T-helper 2 cell treated with Interferon-gamma antibody and Interleukin-4, amounts not matched to agents 100 ng/mL and 5 ng/mL, for 36 hours (primary cell): ENCODE data around the gene VCL. TPM values are rescaled to one million over a fixed set of nuclear protein-coding genes. Genes with fewer than 3 reads are reported as not detected.
"Not testable (repeated sequence)": the region's sequence is repeated elsewhere in the genome, so short reads cannot be mapped to it uniquely, and the experiment has no call there.

Source experiments
- intact Hi-C: fragments of 100-400 bp; cut with micrococcal nuclease; formaldehyde crosslinking; loops from one replicate; pipeline ENCODE4 v1.15.1; 2023
- total RNA-seq: library from RNA; stranded (reverse); gene quantifications from 2 replicates; pipeline ENCODE4 v1.2.3, GENCODE V29; 2022

VCL gene
- total RNA-seq, 1 donor from 2014 or later = 64.1 TPM

- intact Hi-C loops = no loop called here
These were observed 36.4 kb downstream of the VCL start for GRCh38 chr10:74034301-74034700.

GRCh38 chr10:74035303-74035702 lies 37.4 kb downstream of the VCL start:
- intact Hi-C loops = no loop called here

- intact Hi-C loops = no loop called here
These were observed 38.6 kb downstream of the VCL start for GRCh38 chr10:74036474-74036873.

GRCh38 chr10:74039561-74040145 lies 41.7 kb downstream of the VCL start:
- intact Hi-C loops = no loop called here

GRCh38 chr10:74040200-74041126 lies 42.5 kb downstream of the VCL start:
- intact Hi-C loops = no loop called here

- intact Hi-C loops = no loop called here
These were observed 46.5 kb downstream of the VCL start for GRCh38 chr10:74044419-74044818.

- intact Hi-C loops = no loop called here
These were observed 49.4 kb downstream of the VCL start for GRCh38 chr10:74047304-74047703.

- intact Hi-C loops = no loop called here
These were observed 50.0 kb downstream of the VCL start for GRCh38 chr10:74047871-74048270.

GRCh38 chr10:74048433-74048832 lies 50.5 kb downstream of the VCL start:
- intact Hi-C loops = no loop called here

- intact Hi-C loops = no loop called here
These were observed 52.0 kb downstream of the VCL start for GRCh38 chr10:74049955-74050354.

- intact Hi-C loops = no loop called here
These were observed 52.7 kb downstream of the VCL start for GRCh38 chr10:74050653-74051052.

GRCh38 chr10:74051736-74052342 lies 53.9 kb downstream of the VCL start:
- intact Hi-C loops = no loop called here

GRCh38 chr10:74052994-74053393 lies 55.1 kb downstream of the VCL start:
- intact Hi-C loops = no loop called here

GRCh38 chr10:74055383-74056049 lies 57.6 kb downstream of the VCL start:
- intact Hi-C loops = loop anchor here (1.0 to 5.0 kb wide), 6 partner anchors 25 to 530 kb away; partner anchors contain the start of gene VCL

- intact Hi-C loops = loop anchor here (1.0 to 5.0 kb wide), 6 partner anchors 25 to 529 kb away; partner anchors contain the start of gene VCL
These were observed 58.3 kb downstream of the VCL start for GRCh38 chr10:74056050-74056818.

GRCh38 chr10:74058071-74058470 lies 60.2 kb downstream of the VCL start:
- intact Hi-C loops = loop anchor here (5.0 kb wide), 2 partner anchors 86 to 181 kb away; no protein-coding TSS in a partner anchor

- intact Hi-C loops = loop anchor here (5.0 kb wide), 2 partner anchors 86 to 181 kb away; no protein-coding TSS in a partner anchor
These were observed 60.7 kb downstream of the VCL start for GRCh38 chr10:74058658-74059057.

- intact Hi-C loops = no loop called here
These were observed 63.2 kb downstream of the VCL start for GRCh38 chr10:74061104-74061503.

GRCh38 chr10:74061978-74062377 lies 64.1 kb downstream of the VCL start:
- intact Hi-C loops = not testable (repeated sequence)

GRCh38 chr10:74063256-74063655 lies 65.3 kb downstream of the VCL start:
- intact Hi-C loops = no loop called here
